GM23338 (cell line): ENCODE measurements around the gene PRG3.

Source experiments
- POLR2AphosphoS5 ChIP-seq: IDR thresholded peaks from 2 replicates; pipeline ENCODE4 v1.6.1; 2016; ENCODE audit warnings: antibody characterized with exemption, low read depth
- TF ChIP-seq, protein P1 (sequence below), 2 experiments: fragments of 200-600 bp in 1 of 2; sonication (generic) in 1 of 2; conservative IDR thresholded peaks; 2 replicates each; pipeline versions ENCODE4 v1.5.1 to v1.6.1; 2016 to 2017; ENCODE audit warnings: antibody characterized with exemption in 2 of 2, low read depth in 2 of 2, mild to moderate bottlenecking in 2 of 2, moderate library complexity in 1 of 2

GRCh38 chr11:57414612-57415212 lies 33.8 kb upstream of the PRG3 start:
- TF ChIP-seq, protein P1, sequence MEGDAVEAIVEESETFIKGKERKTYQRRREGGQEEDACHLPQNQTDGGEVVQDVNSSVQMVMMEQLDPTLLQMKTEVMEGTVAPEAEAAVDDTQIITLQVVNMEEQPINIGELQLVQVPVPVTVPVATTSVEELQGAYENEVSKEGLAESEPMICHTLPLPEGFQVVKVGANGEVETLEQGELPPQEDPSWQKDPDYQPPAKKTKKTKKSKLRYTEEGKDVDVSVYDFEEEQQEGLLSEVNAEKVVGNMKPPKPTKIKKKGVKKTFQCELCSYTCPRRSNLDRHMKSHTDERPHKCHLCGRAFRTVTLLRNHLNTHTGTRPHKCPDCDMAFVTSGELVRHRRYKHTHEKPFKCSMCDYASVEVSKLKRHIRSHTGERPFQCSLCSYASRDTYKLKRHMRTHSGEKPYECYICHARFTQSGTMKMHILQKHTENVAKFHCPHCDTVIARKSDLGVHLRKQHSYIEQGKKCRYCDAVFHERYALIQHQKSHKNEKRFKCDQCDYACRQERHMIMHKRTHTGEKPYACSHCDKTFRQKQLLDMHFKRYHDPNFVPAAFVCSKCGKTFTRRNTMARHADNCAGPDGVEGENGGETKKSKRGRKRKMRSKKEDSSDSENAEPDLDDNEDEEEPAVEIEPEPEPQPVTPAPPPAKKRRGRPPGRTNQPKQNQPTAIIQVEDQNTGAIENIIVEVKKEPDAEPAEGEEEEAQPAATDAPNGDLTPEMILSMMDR (conservative IDR thresholded peaks at IDR 0.05; ENCODE audit: low read depth in 2 of 2), result no peak
- no peak for TF ChIP-seq POLR2AphosphoS5
